DOHH2 (cell line): ENCODE measurements around the gene RBKS.

Experiments
- CTCF ChIP-seq: fragments of 200-600 bp; sonication (generic); IDR thresholded peaks from one replicate; pipeline ENCODE4 v1.5.1; 2014; ENCODE audit warnings: antibody characterized with exemption, mild to moderate bottlenecking, low read depth, low read length; ENCODE audit not compliant: poor library complexity, severe bottlenecking
- EZH2phosphoT487 ChIP-seq: fragments of 200-600 bp; sonication (generic); IDR thresholded peaks from 2 replicates; pipeline ENCODE4 v1.6.1; 2017; ENCODE audit warnings: borderline replicate concordance, mild to moderate bottlenecking, antibody characterized with exemption, low read length, moderate library complexity, mixed read lengths

- no peak for TF ChIP-seq CTCF
- TF ChIP-seq EZH2phosphoT487: no peak
Measured at GRCh38 chr2:27902098-27902497, 11.9 kb upstream of the RBKS start.
